ENCODE results near the gene FAM120A.

FAM120A gene

DNA sequence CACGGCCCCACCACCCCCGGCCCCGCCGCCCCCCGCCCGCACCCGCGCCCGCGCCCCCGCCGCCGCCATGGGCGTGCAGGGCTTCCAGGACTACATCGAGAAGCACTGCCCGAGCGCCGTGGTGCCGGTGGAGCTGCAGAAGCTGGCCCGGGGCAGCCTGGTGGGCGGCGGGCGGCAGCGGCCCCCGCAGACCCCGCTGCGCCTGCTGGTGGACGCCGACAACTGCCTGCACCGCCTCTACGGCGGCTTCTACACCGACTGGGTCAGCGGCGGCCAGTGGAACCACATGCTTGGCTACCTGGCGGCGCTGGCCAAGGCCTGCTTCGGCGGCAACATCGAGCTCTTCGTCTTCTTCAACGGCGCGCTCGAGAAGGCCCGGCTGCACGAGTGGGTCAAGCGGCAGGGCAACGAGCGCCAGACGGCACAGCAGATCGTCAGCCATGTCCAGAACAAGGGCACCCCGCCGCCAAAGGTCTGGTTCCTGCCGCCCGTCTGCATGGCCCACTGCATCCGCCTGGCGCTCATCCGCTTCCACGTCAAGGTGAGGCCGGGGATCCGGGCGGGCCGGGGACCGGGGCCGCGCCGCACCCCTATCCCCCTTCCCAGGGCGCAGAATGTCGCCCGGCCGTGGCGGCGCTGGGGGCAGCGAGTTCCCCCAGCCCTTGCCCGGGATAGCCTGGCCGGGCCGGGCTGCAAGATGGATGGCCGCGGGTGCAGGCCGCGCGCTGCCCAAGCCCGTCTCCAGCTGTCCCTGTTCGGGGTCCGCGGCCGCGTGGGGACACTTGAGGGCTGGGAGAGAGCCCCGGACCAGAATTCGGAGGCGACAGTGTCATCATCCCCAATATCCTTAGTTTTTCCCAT is 594 bp downstream of the FAM120A start:
- DNase-seq (ENCODE audit: low read depth in 2 of 2): peak; percentile 11 to 39

DNA sequence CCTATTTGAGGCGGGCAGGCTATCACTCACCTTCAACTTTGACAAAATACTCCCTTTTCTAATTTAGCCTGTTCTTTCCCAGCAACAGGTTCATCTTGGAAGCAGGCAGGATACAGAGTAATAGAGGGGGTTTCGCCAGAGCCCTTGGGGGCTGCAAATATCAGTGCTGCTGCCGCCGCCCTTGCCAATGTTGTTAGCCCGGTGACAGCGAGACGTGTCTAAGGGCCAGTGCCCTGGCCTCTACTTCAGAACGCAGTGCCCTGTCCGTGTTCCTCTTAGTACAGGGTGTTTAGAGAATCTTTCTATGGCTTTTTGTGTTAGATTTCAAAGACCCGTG is 1.2 kb downstream of the FAM120A start:
- peak in 1 of 2 donors; percentile 5 for DNase-seq (ENCODE audit: low read depth in 2 of 2)

DNA sequence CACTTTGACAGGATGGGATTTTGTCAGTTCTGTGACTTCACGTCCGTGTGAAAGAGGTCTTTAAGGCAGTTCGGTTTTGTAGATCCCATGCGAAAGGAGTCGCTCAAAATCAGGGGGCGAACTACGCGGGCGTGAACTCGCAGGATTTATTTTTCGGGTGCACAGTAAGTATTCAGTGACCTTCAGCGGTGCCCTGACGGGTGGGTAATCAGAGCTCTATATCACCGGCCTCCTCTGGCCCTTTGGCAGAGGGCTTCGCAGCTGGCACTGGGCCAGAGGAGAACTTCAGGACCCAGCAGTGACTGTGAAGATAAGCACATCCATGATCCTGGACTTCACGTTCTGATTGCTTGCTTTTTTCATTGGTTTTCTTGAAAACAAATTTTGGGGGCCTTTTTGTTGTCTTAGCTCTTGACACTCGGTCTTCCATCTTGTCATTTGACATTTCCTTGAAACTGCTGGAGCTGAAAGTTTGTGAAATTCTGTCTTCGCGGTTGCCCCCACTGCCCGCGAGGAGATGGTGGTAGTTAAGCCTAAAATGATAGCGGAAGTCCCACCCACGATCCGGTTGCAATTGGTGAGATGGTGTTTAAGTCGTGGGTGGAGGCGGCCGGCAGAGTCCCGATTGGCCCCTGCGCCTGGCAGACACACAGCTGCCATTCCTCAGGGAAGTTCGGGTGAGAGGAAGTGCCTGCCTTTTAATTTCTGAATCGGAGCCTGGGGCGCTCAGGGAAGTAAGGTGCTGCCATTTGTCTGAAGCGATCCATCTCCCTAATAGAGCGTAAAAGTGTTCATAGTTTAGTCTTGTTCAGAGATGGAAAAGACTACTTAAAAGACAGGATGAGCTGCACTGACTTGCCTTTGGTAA is 1.8 kb downstream of the FAM120A start, which contains the start of gene FAM120AOS:
TSS of gene FAM120AOS (minus strand) at position 535 of the 868 bp plus-strand sequence. CDS start 872 bp downstream, outside the sequence.
- DNase-seq (ENCODE audit: low read depth in 2 of 2): peak; percentile 65

DNA sequence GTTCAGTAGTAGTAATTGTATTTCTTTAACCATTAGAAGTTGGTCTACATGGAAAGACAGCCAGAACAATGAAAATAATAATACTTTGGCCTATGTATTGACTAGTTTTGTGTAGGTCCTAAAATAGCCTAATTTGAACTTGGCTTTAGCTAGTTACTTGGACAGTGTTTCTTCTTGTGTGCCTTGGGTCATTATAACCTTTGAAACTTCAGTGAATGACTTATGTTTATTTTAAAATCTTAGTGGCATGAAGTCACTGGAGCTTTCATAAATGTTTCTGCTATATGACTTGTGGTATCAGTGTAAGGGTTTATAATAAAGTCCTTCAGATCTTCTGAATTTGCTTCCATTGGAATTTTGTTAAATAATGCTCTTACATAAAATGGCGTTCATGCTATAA is 4.5 kb downstream of the FAM120A start:
- DNase-seq (ENCODE audit: low read depth in 2 of 2): no peak

DNA sequence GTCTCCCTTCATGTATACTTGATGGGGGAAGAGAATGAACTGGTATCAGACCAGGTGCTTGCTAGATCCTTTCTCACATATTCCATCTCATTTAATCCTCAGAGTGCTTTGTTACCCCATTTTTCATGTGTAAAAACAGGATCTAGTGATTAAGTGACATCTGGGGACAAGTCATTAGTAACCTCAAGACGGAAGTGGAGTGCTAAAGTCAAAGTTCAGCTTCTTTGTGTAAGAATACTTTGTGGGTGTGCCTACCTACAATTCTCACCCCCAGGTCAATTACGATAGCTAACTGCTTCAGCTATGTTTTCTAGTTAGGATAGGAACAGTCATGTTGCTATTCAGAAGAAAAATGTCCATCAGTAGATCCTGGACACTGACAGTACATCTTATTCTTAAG is 5.0 kb downstream of the FAM120A start:
- no peak for DNase-seq (ENCODE audit: low read depth in 2 of 2)

DNA sequence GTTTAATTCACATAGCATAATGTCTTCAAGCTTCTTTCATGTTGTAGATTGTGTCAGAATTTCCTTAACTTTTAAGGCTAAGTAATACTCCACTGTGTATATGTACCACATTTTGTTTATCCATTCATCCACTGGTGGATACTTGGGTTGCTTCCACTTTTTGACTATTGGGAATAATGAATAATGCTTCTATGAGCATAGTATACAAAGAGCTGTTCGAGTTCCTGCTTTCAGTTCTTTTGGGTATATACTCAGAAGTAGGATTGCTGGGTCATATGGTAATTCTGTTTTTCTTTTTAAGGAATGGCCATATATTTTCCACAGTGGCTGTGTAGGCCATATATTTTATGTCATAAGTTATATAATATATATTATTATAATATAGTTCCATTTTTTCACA is 5.5 kb downstream of the FAM120A start:
- no peak for DNase-seq (ENCODE audit: low read depth in 2 of 2)

DNA sequence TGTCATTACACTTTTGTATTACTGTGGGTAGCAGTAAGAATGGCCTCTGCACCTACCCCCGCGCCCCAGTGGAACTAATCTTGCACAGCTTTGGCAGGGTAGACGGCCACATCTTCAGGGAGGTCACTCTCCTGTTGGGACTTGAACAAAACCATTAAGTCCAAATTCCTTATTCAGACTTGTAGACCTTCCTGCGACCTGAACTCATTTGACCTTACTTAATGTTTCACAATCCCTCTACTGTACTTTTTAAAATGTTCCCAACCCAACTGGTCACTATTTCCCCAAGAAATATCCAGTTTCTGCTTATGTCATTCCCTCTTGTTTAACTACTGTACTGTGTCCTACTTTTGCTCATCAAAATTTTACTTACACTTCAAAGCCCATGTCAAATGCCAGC is 7.2 kb downstream of the FAM120A start:
- DNase-seq (ENCODE audit: low read depth in 2 of 2): no peak

DNA sequence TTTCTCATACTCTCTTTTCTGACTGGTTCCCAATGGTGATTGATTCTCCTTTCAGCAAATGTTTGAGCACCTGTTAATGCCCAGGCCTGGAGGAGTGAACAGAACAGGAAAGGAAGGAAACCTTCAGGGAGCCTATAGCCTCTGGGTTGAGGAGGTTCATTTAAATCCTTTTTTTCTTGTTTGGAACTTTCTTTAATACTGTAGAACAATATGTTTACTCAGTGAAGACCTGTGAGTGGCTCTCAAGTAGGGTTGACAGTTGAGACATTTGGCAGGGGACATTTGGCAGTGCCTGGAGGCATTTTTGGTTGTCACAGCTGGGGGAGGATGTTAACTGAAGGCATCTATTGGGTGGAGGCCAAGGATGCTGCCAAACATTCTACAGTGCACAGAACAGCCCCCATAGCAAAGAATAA is 8.0 kb downstream of the FAM120A start:
- DNase-seq (ENCODE audit: low read depth in 2 of 2): no peak

DNA sequence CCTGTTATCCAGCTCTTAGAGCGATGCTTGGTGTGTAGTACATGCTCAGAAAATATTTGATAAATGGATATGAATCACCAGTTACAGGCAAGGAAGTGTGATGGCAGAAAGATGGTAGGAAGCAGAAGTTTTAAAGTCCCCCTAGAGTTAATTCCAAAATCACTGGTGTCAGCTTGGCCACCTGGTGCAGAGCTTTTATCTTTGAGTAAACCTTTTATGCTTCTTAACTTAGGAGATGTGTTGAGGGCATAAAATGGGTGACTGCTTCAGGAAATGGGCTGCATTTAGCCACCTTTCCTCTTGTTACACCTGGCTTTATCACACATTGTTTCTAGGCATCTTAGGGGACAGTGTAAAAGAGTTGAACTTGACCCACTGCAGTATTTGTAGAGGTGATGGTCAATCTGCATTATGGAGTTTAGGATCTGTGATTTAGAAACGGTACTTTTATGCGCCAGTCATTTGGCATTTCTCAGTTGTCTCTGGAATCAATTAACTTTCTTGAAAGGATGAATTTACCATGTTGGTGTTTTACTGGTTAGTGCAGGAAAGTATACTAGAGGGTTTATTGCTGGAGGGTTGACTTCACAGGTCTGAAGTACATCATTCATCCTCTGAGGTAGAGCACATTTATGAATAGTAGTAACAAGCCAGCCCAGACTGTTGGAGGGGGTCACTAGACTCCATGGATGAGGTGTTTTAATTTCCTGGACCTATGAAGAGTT is 9.4 kb downstream of the FAM120A start:
- no peak for DNase-seq (ENCODE audit: low read depth in 2 of 2)

DNA sequence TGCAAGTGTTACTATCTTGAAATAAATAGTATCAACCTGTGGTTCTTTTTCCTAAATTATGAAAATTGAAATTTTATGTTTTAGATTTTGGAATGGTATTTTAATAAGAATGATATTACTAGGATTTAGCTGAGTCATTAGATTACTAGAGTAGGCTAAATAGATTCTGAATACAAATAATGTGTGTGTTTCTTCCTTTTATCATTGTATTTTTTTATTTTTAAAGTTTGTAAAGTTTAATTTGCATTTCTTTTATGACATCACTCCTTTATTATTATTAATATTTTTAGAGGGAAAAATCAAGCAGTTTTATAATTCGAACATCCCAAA is 9.9 kb downstream of the FAM120A start:
- no peak for DNase-seq (ENCODE audit: low read depth in 2 of 2)

DNA sequence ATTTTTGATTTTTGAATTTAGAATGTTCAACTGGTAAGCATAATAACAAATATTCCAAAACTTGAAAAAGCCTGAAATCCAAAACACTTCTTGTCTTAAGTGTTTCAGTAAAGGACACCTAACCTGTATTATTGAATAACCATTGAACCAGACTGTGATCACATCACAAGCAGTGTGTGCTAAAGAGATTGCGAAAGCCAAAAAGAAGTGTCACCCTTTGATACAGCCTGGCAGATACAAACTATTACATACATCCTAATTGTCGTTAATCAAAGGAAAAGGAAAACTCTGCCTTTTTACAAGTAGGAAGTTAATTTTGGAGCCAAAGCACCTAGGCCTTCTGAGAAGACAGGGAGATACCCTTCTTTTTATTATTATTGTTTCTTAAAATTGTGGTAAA is 10.3 kb downstream of the FAM120A start:
- DNase-seq (ENCODE audit: low read depth in 2 of 2): no peak

DNA sequence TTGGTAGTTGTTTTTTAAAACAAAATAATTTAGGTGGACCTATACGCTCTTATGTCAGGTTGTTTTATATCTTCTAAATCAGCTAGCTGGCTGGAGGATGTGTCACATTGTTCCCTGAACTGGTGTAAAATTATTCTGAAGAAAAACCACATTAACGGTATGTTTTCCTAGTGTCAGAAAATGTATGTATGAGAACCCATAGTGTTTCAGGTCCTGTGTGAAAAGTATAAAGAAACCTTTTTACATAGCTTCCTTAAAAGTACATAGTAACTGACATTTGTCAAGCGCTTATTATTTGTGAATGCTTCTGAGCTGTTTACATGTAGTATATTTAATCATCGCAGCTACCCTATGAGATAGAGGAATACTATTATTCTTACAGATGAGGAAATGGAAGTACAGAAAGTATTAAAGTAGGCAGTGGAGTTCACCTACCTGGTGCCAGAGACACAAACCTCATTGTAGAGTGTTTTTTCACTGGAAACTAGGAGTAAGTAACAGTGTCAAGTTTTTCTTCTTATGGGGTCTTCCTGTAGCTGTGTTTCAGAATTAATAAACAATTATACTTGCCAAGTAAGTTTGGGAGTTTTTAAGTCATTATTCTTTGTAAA is 12.3 kb downstream of the FAM120A start:
- DNase-seq (ENCODE audit: low read depth in 2 of 2): no peak

DNA sequence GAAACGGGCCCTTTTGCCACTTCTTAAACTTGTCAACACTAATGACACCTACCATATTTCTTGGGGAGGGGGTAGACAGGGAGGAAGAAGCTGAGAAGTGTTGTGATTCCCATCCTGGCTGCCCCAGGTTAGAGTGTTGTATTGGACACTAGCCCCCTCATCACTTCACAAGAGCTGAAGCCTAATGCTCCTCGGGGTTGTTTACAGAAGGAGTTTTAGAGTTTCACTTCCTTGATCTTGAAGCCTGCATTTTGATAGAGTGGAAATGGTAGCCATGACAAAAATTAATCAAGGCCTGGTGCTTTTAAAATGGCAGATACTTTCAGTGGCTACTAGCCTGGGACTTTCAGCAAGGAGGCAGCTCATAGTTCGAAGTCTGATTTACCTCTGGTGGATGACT is 12.9 kb downstream of the FAM120A start:
- no peak for DNase-seq (ENCODE audit: low read depth in 2 of 2)

DNA sequence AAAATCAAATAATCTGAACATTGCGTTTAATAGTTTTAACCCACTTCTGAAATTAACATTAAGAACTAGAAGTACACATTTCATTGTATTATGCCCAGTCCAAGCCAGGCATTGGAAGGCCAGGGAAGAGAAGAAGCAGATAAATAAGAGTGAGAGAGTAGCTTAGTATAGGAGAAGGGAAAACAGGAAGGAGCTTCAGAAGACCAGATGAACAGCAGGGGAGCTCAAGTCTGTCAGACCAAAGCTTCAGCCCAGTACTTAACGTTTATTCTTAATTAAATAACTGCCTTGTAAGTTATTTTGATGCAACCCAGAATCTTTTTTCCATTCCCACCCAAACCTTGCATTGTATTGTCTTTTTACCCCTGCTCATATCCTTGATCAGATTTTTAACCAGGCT is 13.4 kb downstream of the FAM120A start:
- no peak for DNase-seq (ENCODE audit: low read depth in 2 of 2)

DNA sequence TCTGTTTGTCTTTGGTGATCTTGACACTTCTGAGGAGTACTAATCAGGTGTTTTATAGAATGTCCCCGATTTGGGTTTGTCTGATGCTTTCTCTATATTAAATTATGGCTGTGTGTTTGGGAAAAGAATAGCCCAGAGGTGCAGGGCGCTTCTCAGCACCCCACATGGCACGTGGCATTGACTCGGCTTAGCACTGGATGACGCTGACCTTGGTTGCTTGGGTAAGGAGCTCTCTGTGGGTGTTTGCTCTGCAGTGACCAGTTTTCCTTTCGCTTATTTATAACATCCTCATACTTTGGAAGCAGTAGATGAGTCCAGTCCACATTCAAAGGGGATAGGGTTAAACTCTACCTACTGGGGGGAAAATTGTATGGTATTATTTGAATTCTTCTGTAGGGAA is 14.4 kb downstream of the FAM120A start:
- no peak for DNase-seq (ENCODE audit: low read depth in 2 of 2)

DNA sequence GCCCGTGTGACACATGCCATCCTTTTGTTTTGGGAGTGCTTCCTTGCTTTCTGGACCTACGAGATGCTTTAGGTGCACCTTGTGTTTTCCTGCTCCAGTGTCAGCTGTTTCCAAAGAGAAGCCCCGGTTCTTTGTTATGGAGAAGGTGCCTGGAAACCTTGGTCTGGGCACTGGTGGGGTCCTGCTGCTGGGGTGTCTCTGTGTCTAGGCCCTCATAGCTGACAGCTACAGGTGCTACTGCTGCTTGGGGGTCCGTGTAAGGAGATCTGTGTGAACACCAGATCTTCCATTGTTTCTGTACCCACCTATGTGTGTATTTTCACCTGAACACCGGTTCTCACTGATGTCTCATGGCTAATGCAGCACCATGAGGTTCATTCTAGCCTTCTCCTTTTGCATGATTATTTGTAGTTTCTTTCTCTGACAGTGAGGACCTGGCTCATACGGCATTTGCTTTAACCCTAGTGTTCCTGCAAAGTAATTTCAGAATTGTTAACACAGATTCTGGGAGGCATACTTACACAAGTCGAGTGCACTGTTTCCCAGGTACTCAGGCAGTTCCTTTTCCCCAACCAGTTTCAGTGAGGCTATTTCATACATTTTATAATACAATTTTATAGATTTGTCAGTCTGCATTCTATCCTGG is 15.1 kb downstream of the FAM120A start:
- no peak for DNase-seq (ENCODE audit: low read depth in 2 of 2)

DNA sequence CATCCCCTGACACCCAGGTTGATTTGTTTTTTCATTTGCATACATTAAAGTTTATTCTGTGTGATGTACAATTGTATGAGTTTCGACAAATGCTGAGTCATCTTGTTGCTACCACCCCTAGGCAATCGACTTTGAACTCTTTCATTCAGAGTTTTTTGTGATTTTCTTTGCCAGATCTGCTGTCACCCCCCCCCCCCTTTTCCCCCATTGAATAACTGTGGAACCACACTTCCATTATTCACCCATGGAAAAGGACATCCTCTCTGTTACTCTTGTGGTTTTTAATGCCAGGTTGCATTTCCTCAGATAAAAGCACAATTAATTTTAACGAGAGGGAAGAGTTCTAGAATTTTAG is 15.6 kb downstream of the FAM120A start:
- DNase-seq (ENCODE audit: low read depth in 2 of 2): no peak

DNA sequence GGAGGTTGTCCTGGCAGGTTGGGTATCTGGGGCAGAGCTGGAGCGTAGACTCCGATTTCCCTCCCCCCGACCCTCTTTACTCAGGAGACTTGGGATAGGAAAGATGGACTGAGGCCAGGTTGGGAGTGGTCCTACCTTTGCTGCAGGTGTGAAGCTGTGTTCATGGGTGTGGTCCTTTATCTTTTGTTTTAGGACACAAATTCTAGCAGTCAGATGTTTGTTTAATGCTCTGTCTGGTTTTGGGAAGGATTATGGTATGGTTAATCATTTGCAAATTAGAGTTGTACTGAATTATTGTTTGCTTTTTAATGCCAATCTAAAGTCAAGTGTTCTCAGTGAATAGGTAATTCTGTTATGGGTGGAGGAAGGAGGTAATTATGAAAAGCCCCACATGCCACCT is 16.0 kb downstream of the FAM120A start:
- no peak for DNase-seq (ENCODE audit: low read depth in 2 of 2)

DNA sequence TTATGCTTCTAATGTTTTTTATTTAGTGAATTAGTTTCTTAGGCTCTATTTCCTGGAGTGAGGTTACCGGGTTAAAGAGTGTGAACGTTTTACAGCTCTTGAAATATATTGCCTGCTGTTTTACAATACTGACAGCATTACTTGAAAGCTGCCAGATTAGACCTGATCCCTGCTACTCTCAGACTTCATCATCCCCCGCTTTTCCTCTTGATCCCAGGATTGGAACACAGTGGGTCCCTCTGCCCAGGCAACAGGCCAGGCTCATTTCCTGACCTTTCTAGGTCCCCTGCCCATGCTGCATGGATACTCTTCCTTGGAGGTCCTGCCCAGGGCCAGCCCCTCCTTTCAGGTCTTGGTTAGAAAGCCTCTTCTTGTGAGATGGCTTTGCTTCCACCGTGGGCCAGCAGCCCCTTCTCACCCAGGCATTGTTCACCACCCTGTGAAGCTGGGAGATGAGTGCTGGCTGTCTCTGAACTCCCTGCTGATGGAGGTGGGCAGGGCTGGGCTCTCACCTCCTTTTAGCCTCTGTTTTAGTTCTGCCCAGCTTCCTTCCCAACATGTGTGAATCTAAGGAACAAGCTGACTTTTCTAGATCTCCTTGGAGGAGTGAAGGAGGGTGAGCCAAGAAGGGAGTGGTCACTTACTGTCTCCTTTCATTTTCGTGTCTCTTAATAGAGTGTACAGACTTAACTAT is 17.4 kb downstream of the FAM120A start:
- DNase-seq (ENCODE audit: low read depth in 2 of 2): no peak

DNA sequence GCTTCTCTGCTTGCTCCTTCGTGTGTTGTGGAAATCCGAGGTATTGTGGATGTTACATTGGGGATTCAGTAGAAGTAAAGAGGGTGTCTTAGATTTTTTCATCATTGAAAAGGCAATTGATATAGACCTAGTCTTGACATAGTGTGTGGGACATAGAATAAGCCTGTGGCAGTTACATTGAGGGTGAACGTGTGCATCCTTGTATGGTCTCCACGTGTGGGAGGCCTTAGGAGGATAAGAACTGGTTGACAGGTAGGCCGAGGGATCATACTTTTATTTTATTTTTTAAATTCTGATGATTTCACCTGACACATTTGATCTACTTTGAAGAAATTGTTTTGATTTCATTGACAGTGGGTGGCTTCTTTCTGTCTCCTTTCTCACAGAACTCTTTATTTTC is 18.9 kb downstream of the FAM120A start:
- DNase-seq (ENCODE audit: low read depth in 2 of 2): no peak

DNA sequence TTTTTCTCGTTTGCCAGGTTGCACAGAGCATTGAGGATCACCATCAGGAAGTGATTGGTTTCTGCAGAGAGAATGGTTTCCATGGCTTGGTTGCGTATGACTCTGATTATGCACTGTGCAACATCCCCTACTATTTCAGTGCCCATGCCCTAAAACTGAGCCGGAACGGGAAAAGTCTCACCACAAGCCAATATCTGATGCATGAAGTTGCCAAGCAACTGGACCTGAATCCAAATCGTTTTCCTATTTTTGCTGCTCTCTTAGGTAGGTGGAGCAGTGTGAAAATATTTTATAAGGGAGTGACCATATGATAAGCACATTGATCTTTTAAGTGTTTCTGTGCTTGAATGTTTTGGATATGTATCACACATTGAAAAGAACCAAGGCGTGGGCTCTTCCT is 19.6 kb downstream of the FAM120A start:
- DNase-seq (ENCODE audit: low read depth in 2 of 2): no peak

All from stimulated activated CD4-positive, alpha-beta T cell treated with anti-CD3 and anti-CD28 coated beads, Interleukin-1b, Interleukin-23, amount 100 ng/mL, for 4 hours (primary cell).